HUES64 (cell line): ENCODE measurements around the gene LCOR.

Experiments
- H3K27ac ChIP-seq: 2 replicates; pipeline ENCODE4 v1.7.0; 2013; ENCODE audit warnings: low read depth, low read length, inconsistent platforms
- H3K27me3 ChIP-seq: 2 replicates; pipeline ENCODE4 v1.6.1; 2013; ENCODE audit warnings: mild to moderate bottlenecking, low read length; ENCODE audit not compliant: insufficient read depth
- H3K36me3 ChIP-seq: 2 replicates; pipeline ENCODE4 v1.6.1; 2013; ENCODE audit warnings: mild to moderate bottlenecking, low read length; ENCODE audit not compliant: insufficient read depth
- H3K4me1 ChIP-seq: 2 replicates; pipeline ENCODE4 v1.6.1; 2013; ENCODE audit warnings: mild to moderate bottlenecking, low read length, moderate library complexity; ENCODE audit not compliant: insufficient read depth
- H3K4me3 ChIP-seq: 2 replicates; pipeline ENCODE4 v1.5.1; 2013; ENCODE audit warnings: mild to moderate bottlenecking, low read length, moderate library complexity
- H3K9ac ChIP-seq: 2 replicates; pipeline ENCODE4 v1.6.1; 2013; ENCODE audit warnings: mild to moderate bottlenecking, low read depth, low read length
- H3K9me3 ChIP-seq: 2 replicates; pipeline ENCODE4 v1.6.1; 2013; ENCODE audit warnings: low read depth, low read length; ENCODE audit not compliant: insufficient read depth
- WGBS: fragments of 150-250, 120-280 bp; methylation state at CpG from one replicate; pipeline ENCODE4 v1.1.7; 2013; ENCODE audit warnings: missing lambda C conversion rate; 5-methylcytosine and 5-hydroxymethylcytosine counted together

Gene LCOR

DNA sequence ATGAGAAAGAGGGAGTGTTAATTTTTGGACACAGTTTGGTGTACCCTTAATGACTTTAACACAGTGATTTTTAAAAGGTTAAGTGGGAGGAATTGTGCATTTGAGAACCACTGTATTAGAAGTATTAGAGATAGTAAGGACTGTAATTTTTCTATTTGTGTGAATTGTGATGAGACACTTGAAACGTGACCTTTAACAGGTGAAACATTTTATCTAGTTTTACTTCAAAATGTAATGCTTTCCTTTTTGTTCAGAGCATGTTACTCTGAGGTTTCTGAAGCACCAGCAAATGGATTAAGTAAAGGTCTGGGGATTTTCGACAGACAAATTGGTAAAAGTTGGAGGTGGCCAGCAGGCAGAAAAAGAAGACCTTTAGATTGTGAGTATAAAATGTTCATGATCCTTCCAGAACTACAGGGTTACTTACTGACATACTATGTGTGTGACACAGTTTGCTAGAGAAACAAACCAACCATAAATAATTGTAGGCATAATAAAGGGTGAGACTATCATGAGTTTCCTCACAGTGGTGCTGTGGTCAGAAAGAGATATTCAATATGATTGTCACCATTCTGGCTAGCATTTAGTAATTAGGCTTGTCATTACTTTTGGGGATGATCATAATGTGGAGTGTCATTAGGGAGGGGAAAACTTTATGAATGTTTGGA, 26.1 kb downstream of the LCOR start:
- Histone ChIP-seq H3K27me3 (no peaks in the 10 kb centered on the region), H3K36me3 (peaks cover 8% of the 10 kb centered on the region; the same call in 1 of the 2 replicates), H3K9ac (no peak overlapping the region), H3K4me1 (peaks cover 10% of the 10 kb centered on the region; the same call in 1 of the 2 replicates), H3K9me3 (no peaks in the 10 kb centered on the region), H3K4me3 (no peak overlapping the region), H3K27ac (no peak overlapping the region)
- 97% methylated on average over 2 of the region's 2 CpGs for WGBS

DNA sequence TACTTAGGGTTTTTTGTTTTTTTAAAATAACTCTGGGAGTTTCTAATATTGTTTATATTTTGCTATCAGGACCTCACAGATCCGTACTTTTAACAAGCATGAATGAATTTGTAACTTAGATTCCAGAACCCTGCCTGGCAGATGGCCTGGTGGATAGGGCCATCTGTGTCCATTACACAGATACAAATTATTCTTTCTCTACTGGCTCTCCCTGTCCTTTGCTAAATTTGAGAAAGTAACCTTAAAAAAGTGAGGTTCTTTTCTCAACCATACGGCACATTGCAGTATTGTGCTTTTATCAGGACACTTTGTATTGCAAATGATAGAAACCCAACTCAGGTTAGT, 26.6 kb downstream of the LCOR start:
- Histone ChIP-seq H3K27me3 (no peaks in the 10 kb centered on the region), H3K4me1 (peaks cover 13% of the 10 kb centered on the region; the same call in 1 of the 2 replicates), H3K9ac (no peak overlapping the region), H3K27ac (no peak overlapping the region), H3K4me3 (no peak overlapping the region), H3K9me3 (no peaks in the 10 kb centered on the region), H3K36me3 (peaks cover 8% of the 10 kb centered on the region; the same call in 1 of the 2 replicates)
- WGBS, result 98% methylated on average over 2 of the region's 2 CpGs

DNA sequence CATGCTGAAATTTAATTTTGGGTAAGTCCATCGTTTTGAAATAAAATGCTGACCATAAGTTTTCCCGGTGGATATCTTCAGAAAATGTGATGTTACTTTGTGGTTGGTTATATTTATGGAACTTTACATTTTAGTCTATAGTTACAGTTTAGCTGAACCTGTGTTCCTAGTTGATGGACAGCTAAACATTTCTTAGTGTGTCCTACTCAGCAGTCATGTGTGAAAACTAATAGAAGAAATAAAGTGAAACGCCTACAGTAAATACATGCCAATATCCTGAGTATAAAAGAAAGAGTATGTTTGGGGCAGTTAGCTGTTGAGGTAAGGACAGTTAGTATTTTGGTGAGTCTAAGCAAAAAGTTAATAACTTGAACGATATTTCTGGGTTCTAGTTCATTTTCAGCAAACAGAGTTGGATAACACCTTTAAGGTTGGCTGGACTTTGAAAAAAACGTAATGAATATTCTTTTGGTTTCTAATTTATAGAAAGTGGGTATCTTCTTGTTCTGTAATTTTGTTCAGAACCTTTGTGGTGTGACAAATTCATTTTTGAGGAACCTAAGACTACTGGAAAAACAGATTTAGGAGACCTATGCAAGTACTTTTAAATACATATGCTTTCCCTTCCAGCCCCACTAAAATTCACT, 28.7 kb downstream of the LCOR start:
- H3K4me3 ChIP-seq, result no peak overlapping the region
- H3K27ac ChIP-seq, result no peak overlapping the region
- H3K27me3 ChIP-seq, result no peaks in the 10 kb centered on the region
- peaks cover 8% of the 10 kb centered on the region; the same call in 1 of the 2 replicates for H3K36me3 ChIP-seq
- H3K9me3 ChIP-seq, result no peaks in the 10 kb centered on the region
- WGBS, result 93% methylated on average over 5 of the region's 5 CpGs
- H3K4me1 ChIP-seq, result peaks cover 15% of the 10 kb centered on the region; the same call in 1 of the 2 replicates
- no peak overlapping the region for H3K9ac ChIP-seq

DNA sequence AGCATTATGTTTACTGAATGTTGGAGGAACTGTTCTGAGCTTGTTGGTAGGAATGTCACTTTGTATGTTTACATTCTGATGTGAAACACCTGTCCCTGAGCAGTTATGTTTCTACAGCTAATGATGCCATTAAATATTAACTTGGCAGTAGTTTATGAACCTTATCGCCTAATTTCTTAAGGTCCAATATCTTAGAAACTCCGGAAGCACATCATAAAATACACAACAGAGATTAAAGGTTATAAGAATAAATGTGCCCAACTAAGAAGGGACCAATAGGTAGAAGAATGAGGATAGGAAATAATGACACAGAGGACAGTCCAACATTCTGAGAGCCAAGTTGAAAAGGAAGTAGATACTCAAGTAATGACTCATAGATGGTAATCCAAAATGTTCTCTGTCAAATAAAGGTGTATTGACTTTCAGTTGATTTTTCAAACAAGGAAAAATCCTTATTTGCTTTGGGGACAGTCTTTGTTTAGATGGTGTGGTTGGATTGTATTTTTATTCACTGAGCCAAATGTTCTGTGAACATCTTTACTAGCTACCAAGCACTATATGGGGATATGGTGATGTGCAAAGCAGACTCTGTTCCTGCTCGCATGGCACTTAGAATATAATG, 31.9 kb downstream of the LCOR start:
- Histone ChIP-seq H3K9me3 (no peaks in the 10 kb centered on the region), H3K4me1 (peaks cover 5% of the 10 kb centered on the region; the same call in 1 of the 2 replicates), H3K27me3 (no peaks in the 10 kb centered on the region), H3K36me3 (no peaks in the 10 kb centered on the region), H3K4me3 (no peak overlapping the region), H3K9ac (no peak overlapping the region), H3K27ac (no peak overlapping the region)
- 100% methylated on average over 1 of the region's 3 CpGs for WGBS

DNA sequence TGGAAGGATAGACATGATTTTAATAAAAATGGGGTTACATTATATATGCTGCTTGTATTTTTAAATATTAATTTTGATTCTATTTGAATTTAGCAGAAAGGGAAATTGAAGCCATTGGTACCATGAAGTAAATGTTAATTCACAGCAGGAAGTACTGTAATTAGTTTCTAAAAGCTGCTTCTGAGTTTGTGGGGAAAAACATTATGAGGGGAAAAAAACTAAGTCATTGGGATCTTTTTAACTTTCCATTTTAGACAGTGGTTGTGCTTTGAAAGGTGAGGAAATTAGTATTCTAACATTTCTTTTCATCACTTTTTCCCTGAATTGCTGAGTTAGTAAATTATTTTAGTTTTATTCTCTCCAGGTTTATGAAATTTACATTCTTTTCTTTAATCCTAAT, 41.0 kb downstream of the LCOR start:
- no peaks in the 10 kb centered on the region for H3K27me3 ChIP-seq
- H3K9ac ChIP-seq, result no peak overlapping the region
- H3K9me3 ChIP-seq, result no peaks in the 10 kb centered on the region
- H3K4me3 ChIP-seq, result no peak overlapping the region
- no peak overlapping the region for H3K27ac ChIP-seq
- H3K36me3 ChIP-seq, result no peaks in the 10 kb centered on the region
- peaks cover 8% of the 10 kb centered on the region; the same call in 1 of the 2 replicates for H3K4me1 ChIP-seq

DNA sequence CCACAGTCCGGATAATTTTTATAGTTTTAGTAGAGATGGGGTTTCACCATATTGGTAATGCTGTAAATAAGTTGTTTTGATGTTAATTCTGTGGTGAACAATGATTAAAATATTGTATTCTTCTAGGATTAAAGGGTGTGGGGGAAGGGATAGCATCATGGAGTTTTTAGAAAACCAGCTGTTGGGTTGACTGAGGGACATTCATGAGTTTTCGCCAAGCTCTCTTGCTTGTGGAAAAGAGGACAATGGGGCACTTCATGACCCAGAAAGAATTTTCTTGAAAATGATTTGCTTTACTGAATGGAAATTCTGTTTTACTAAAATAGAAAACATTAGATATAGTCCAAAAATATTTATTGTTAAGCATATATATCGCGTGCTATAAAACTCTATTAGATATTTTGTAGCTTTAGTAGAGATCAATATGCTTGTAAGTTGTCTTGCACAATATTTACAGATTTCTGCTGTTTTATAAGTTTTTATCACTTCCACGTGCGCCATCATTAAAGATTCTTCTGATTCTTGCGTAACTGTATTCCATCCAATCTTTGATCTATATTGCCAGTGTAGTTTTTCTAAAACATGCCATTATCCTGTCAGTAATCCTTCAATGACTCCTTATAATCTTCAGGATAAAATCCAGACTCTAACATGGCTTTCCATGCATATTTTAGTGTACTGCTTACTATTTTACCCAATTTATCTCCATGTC, 41.8 kb downstream of the LCOR start:
- Histone ChIP-seq H3K4me3 (no peak overlapping the region), H3K27ac (no peak overlapping the region), H3K27me3 (no peaks in the 10 kb centered on the region), H3K9me3 (no peaks in the 10 kb centered on the region), H3K36me3 (peaks cover 3% of the 10 kb centered on the region; the same call in 1 of the 2 replicates), H3K4me1 (peaks cover 8% of the 10 kb centered on the region; the same call in 1 of the 2 replicates), H3K9ac (no peak overlapping the region)
- 97% methylated on average over 5 of the region's 7 CpGs for WGBS

DNA sequence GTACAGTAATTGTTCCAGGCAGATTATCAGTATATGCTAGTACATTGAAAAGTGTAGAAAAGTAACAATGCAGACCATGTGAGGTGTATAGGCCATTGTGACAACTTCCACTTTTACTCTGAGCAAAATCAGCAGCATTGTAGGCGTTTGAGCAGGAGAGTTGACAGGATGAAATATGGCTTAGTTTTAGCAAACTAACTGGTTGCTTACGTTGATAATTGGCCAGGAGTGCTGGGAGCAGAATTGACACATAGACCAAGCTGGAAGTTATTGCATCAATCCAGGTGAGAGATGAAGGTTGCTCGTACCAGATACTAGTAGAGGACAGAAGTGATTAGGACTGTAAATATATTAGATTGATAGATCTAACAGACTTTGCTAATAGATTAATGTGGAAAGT, 46.0 kb downstream of the LCOR start:
- H3K9me3 ChIP-seq, result no peaks in the 10 kb centered on the region
- no peak overlapping the region for H3K4me3 ChIP-seq
- peaks cover 1% of the 10 kb centered on the region; the same call in 1 of the 2 replicates for H3K4me1 ChIP-seq
- H3K36me3 ChIP-seq, result peaks cover 3% of the 10 kb centered on the region; the same call in 1 of the 2 replicates
- 93% methylated on average over 3 of the region's 3 CpGs for WGBS
- no peak overlapping the region for H3K27ac ChIP-seq
- H3K27me3 ChIP-seq, result no peaks in the 10 kb centered on the region
- H3K9ac ChIP-seq, result no peak overlapping the region

DNA sequence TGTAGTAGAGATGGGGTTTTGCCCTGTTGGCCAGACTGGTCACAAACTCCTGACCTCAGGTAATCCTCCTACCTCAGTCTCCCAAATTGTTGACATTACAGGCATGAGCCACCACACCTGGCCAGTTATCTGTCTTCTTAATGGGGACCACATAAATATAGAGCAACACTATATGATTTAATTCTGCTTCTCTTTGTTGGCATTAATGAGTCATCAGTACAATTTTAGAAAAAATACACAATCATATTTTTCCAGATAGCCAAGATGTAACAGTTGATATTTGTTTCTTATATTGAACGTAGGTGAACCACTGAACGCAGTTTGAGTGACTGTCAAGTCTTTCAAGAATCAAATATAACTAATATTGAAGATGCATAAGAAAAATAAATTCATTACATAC, 48.5 kb downstream of the LCOR start:
- H3K4me1 ChIP-seq, result no peaks in the 10 kb centered on the region
- H3K9ac ChIP-seq, result no peak overlapping the region
- H3K27me3 ChIP-seq, result no peaks in the 10 kb centered on the region
- no peak overlapping the region for H3K27ac ChIP-seq
- no CpG with 5 or more reads among the region's 2 CpGs for WGBS
- peaks cover 3% of the 10 kb centered on the region; the same call in 1 of the 2 replicates for H3K36me3 ChIP-seq
- H3K4me3 ChIP-seq, result no peak overlapping the region
- no peaks in the 10 kb centered on the region for H3K9me3 ChIP-seq

DNA sequence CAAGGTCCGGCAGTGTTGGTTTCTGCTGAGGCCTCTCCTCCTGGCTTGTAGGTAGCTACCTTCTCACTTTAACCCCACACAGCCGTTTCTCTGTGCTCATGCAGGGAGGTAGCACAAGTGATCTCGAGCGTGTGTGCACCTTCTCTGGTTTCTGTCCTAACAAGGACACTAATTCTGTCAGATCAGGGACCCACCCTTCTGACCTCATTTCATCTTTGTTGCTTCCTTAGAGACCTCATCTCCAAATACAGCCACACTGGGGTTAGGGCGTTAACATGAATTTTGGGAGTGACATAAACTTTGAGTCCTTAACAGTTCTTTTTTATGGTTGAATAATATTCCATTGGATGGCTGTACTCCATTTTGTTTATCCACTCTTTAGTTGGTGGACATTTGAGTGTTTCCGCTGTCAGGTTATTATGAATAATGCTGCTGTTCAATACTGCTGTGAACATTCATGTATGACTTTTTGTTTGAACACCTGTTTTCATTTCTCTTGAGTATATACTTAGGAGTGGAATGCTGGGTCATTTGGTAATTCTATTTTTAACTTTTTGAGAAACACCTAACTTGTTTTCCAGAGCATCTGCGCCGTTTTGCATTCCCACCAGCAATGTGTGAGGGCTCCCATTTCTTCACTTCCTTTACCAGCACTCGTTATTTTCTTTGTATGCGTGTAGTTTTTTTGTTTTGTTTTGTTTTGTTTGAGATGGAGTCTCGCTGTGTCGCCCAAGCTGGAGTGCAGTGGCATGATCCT, 57.5 kb downstream of the LCOR start:
- no peak overlapping the region for H3K27ac ChIP-seq
- peaks cover 3% of the 10 kb centered on the region; the same call in 1 of the 2 replicates for H3K4me1 ChIP-seq
- no peak overlapping the region for H3K9ac ChIP-seq
- no peak overlapping the region for H3K4me3 ChIP-seq
- peaks cover 5% of the 10 kb centered on the region for H3K9me3 ChIP-seq
- H3K27me3 ChIP-seq, result no peaks in the 10 kb centered on the region
- H3K36me3 ChIP-seq, result 0 out of 2 replicates have a peak, but pooled peaks cover 4% of the 10 kb centered on the region
- 94% methylated on average over 12 of the region's 12 CpGs for WGBS

DNA sequence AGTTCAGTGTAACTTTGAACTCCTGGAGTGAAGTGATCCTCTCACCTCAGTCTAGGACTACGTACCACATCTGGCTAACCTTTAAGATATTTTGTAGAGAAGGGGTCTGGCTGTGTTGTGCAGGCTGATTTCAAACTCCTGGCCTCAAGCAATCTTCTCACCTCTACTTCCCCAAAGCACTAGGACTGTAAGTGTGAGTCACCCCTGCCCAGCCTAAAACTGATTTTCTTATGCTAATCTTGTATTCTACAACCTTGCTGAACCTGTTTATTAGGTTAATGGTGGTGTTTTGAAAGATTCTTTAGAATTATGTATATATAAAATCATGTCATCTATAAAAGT, 58.0 kb downstream of the LCOR start:
- Histone ChIP-seq H3K27me3 (no peaks in the 10 kb centered on the region), H3K4me3 (no peak overlapping the region), H3K9ac (no peak overlapping the region), H3K4me1 (peaks cover 3% of the 10 kb centered on the region; the same call in 1 of the 2 replicates), H3K9me3 (peaks cover 5% of the 10 kb centered on the region), H3K36me3 (0 out of 2 replicates have a peak, but pooled peaks cover 4% of the 10 kb centered on the region), H3K27ac (no peak overlapping the region)
- no CpG with 5 or more reads among the region's 1 CpG for WGBS
